GM12864 (cell line): Measurements from ENCODE around the gene PTOV1.

Experiments used
- DNase-seq: peaks from one replicate; pipeline ENCODE4 v3.0.0-alpha.2; 2011; ENCODE audit warnings: low read depth
- H3K4me3 ChIP-seq: 2 replicates; pipeline ENCODE4 v1.5.1; 2011; ENCODE audit warnings: mild to moderate bottlenecking, low read depth, low read length, control low read depth
- TF ChIP-seq, protein P1 (sequence below): IDR thresholded peaks from 2 replicates; pipeline ENCODE4 v1.5.1; 2011; ENCODE audit warnings: low read depth, mild to moderate bottlenecking, moderate library complexity, low read length, control low read depth, inconsistent platforms; ENCODE audit errors: missing control alignments

The PTOV1 gene

GRCh38 chr19:49855676-49856573, 5.0 kb downstream of the PTOV1 start:
- no peak for DNase-seq
- no peak overlapping the region for H3K4me3 ChIP-seq
- TF ChIP-seq, protein P1, sequence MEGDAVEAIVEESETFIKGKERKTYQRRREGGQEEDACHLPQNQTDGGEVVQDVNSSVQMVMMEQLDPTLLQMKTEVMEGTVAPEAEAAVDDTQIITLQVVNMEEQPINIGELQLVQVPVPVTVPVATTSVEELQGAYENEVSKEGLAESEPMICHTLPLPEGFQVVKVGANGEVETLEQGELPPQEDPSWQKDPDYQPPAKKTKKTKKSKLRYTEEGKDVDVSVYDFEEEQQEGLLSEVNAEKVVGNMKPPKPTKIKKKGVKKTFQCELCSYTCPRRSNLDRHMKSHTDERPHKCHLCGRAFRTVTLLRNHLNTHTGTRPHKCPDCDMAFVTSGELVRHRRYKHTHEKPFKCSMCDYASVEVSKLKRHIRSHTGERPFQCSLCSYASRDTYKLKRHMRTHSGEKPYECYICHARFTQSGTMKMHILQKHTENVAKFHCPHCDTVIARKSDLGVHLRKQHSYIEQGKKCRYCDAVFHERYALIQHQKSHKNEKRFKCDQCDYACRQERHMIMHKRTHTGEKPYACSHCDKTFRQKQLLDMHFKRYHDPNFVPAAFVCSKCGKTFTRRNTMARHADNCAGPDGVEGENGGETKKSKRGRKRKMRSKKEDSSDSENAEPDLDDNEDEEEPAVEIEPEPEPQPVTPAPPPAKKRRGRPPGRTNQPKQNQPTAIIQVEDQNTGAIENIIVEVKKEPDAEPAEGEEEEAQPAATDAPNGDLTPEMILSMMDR, result no peak

- TF ChIP-seq, protein P1, result no peak
- H3K4me3 ChIP-seq, result no peak overlapping the region
Observed at GRCh38 chr19:49856574-49857021, 5.6 kb downstream of the PTOV1 start.

DNA sequence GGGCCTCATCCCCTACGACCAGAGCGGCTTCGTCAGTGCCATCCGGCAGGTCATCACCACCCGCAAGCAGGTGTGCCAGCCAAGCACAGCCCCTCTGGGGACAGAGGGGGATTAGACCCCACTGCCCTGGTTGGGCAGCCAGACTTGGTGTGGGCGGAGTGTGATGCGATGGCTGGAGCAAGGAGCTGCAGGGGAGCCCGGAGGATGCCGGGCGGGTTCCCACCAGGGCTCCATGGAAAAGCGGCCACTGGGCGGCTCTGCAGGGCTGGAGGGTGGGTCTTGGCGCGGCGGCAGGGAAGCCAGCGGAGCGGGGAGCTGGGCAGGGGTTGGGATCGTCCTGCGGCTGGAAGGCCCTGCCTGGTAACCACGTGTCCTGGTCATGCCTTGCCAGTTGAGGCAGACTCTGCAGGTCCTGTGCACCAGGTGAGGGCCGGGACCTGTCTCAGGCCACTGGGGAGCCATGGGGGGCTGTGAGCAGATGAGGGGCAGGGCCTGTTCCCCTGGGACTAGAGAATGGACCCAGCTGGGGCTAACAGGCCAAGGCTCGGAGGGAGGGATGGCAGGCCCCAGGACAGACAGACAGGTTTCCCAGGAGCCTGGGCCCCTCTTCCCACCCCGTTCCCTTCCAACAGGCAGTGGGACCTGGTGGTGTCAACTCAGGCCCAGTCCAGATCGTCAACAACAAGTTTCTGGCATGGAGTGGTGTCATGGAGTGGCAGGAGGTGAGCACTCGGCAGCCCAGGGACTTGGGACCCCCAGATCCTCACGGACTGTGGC, 6.3 kb downstream of the PTOV1 start:
- TF ChIP-seq, protein P1, result no peak
- DNase-seq, result no peak
- no peak overlapping the region for H3K4me3 ChIP-seq

More at GRCh38 chr19:49856574-49857021, 5.6 kb downstream of the PTOV1 start:
- no peak for DNase-seq

DNA sequence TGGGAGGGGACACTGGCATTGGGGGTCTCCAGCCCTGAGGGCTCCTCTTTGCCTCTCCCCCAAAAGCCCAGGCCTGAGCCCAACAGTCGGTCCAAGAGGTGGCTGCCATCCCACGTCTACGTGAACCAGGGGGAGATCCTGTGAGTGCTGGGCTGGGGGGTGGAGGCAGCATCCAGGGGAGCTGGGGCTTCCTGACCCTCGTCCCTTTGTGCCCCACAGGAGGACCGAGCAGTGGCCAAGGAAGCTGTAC, 6.8 kb downstream of the PTOV1 start:
- H3K4me3 ChIP-seq, result no peak overlapping the region
- DNase-seq, result no peak
- TF ChIP-seq, protein P1, result no peak

- TF ChIP-seq, protein P1, result no peak
- DNase-seq, result no peak
- H3K4me3 ChIP-seq, result no peak overlapping the region
Observed at GRCh38 chr19:49858088-49858985, 7.4 kb downstream of the PTOV1 start.

DNA sequence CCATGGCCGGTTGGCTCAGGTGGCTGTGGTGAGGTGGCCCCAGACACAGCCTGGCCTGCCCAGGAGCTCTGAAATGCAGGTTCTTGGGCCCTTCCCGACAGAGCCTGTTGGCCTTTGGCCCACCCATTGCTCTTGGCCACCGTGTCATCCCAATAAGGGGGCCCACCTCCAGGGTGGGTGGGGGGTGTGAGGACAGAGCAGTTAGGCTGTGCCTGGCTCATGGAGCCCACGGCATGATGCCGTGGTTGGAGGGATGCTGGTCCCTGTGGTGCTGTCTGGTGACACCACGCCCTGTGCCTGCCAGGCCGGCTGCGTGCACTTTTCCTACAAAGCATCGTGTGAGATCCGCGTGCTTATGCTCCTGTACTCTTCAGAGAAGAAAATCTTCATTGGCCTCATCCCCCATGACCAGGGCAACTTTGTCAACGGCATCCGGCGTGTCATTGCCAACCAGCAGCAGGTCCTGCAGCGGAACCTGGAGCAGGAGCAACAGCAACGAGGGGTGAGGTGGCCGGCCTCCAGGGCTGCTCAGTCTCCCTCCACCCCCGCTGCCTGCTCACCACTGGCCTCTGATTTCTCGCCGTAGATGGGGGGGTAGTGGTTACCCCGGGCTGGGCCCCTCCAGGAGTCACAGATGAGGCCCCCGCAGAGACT, 8.8 kb downstream of the PTOV1 start:
- no peak overlapping the region for H3K4me3 ChIP-seq
- no peak for DNase-seq
- TF ChIP-seq, protein P1, result no peak
